Frontal cortex (tissue), 4 donors: Measurements from ENCODE around the gene CHST10. TPM values are rescaled to one million over a fixed set of nuclear protein-coding genes. Genes with fewer than 3 reads are reported as not detected.

Experiments
- DNase-seq, 2 donors: peaks; one replicate each; pipeline ENCODE4 v3.0.0; 2012; ENCODE audit warnings: low spot score in 2 of 2
- FAIRE-seq: peaks from 2 replicates; lab custom pipeline; 2012; peaks lifted over from hg19 to GRCh38; lab: Jason Lieb, UNC
- total RNA-seq: library from RNA; depleted of rRNA; stranded (reverse); fragments of >200 nt; gene quantifications from one replicate; pipeline ENCODE4 v1.2.3, GENCODE V29; 2014
- donor health status: control.
- donor health status: control.
- donor health status: control.

CHST10 gene
- total RNA-seq, 1 donor from 2014 or later = 82.3 TPM

DNA sequence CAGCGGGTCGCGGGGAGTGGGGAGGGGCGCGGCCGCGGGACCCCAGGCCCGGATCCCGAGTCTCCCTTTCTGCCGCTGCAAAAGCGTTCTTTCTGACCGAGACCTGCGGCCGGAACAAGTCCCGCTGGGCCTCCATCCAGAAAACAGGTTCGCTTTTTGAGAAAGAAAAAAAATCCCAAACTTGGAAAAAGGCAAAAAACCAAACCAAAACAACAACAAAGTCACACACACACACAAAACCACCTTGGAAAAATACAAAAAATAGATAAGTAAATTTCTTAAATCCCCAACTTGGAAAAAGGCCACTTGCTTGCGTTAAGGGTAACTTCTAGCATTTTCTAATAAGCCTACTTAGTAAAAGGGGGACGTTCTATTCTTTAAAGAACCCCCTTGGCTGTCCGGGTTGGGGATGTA lies 250 bp upstream of the CHST10 start:
- FAIRE-seq = no peak
- DNase-seq = no peak

DNA sequence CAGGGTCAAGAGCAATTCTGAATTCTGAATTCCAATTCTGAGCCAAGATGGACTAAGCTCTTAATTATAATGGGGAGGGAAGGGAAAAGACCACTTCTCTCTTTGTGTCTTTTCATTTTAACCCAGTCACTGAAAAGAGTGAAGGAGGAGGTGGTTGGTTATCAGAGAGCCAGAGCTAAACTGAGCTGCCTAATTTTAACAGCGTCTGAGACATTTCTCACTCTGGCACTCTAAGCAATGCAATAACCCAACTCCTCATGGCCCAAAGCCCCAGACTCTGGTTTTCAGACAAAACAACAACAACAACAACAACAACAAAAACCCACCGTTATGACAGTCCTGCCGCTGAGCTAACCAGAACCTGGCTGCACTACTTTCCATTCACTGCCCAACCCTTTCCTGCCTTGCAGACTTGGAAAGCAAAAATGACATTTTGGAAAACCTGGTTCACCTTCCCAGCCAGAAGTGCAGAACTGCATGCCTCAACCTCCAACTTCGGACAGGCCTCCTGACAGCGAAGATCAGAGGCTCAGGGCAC lies 1.0 kb downstream of the CHST10 start:
- DNase-seq (no peak), FAIRE-seq (no peak)

DNA sequence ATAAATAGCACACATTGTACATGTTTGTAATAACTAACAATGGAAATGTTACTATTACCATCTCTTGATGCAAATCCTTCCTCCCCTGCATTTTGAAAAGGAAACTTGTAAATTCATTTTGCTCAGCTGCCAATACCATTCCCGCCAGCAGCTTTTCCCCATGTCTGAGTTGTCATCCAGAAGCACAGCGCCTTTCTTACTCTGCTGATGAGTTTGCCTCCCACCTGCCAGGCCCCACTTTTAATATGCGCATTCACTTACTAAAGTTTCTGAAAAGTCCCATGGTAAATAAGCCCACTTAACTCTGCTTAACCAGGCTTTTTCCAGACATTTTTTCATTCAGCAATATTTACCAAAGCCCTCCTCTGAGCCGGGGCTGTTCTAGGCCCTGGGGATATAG lies 3.9 kb downstream of the CHST10 start:
- DNase-seq = no peak

DNA sequence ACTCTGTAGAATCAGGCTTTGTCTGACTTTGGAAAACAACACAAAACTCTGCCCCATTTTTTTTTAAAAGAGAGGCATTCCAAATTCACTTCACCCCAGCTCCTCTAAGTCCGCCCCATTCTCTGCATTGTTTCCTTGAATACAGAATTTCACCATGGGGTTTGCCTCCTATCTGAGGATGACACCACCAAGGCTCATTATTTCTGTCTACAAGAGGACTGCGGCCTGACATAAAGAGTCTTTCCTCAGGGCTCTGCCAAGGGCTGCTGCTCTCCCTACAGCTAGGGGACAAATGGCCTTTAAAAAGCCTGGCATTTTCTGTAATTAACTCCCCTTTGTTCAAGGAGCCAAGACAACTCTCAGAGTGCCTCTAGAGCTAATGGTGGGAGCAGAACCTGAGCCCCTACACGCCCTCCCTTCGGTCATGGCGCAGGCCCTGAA lies 4.6 kb downstream of the CHST10 start:
- no peak for FAIRE-seq

More for the DNA sequence above, 3.9 kb downstream of the CHST10 start:
- no peak for FAIRE-seq

DNA sequence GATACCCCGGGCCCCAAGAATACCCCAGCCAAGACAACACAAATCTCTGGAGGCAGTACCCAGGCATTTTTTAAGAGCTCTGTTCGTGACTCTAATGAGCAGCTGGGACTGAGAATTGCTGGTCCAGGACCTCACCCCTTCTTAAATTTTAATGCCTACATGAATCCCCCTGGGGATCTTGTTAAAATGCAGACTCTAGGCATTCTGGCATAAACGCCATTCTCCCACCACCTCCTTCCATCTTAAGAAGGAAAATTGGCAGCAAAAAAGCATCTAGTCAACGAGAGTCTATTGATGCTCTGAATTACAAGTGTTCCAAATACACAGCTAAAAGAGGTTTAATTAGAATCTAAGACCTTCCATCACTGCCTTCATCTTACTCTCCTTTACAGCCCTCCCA lies 5.0 kb downstream of the CHST10 start:
- FAIRE-seq (no peak), DNase-seq (no peak)

More for the DNA sequence above, 4.6 kb downstream of the CHST10 start:
- no peak for DNase-seq

DNA sequence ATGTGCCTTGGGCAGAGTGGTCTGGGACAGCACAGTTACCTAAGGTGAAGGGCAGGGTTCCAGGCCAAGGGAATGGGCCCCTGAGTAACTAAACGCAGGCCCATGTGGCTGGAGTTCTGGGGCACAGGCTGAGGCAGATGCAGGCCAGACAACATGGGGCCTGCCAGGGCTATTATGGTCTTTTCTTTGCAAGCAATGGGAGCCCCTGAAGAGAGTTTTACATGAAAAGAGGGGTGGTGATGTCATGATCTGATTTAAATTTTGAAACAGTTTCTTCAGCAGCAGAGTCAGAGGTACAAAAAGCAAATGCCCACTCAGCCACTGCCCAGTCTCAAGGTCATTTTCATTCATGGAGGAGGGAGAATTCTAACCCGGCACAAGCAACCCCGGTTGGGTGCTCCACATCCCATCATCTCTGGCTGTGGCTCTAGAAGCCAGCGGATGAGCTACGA lies 5.6 kb downstream of the CHST10 start:
- no peak for DNase-seq
- FAIRE-seq = no peak

DNA sequence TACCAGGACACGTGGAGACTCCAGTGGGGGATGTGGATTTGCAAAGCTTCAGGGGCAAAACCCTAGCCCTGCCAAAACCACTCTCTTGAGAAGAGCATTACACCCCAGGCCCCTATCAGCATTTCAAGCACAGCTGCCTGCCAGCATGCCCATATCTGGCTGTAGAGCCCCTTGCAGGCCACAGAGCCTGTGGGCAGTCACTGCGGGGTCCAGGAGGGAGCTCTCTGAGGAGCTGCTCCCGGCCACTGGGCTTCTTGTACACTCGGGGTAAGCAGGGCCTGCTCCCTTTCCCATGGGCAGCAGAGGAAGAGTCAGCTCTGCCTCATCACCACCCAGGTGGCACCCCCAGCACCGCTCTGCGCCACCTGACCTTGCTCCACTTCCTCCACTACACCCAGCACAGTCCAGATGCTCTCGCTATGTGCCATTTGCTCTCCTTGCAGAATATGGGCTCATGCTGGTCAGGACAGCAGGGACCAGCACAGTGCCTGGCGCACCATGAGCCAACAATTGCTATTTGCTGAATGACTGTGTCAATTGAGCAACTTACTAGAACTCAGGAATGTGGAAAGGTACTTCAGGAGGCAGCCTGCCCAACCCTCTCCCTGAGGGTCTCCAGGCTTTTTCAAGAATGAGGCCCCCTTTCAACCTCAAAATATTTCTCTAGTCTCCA lies 7.4 kb downstream of the CHST10 start:
- DNase-seq (no peak), FAIRE-seq (no peak)

DNA sequence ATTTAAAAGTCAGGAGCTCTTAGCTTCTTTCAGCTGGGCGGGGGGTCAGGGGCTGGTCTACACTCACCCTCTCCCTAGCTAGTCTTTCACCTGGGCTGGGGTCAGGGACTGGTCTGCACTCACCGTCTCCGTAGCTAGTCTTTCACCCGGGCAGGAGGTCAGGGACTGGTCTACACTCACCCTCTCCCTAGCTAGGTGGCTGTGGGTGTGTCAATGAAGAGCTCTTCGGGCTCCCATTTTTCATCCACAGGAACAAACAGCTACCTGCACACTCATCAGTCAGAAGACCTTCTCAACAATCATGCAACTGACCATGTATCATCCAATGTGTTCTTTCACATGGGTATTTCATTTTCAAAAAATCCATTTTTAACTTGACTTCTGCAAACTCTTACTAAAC lies 8.0 kb downstream of the CHST10 start:
- no peak for FAIRE-seq

DNA sequence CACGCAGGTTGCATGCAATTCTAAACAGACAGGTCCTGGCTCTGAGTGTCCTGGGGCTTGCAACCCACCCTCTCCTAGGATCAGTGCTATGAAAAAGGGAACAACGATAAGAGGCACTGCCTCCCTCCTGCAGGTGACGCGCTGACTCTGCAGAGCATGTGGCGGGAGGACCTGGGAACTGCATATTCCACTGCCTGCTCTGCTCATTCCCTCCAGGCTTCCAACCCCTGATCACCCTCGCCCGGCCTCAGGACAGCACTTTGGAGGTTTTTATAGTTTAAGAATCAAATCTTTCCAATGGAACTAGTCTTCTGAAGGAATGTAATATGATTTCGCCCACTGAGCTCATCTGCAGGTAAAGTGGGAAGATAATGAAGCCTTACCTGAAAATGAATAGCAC lies 8.5 kb downstream of the CHST10 start:
- FAIRE-seq = no peak
- no peak for DNase-seq

More for the DNA sequence above, 8.0 kb downstream of the CHST10 start:
- no peak for DNase-seq

DNA sequence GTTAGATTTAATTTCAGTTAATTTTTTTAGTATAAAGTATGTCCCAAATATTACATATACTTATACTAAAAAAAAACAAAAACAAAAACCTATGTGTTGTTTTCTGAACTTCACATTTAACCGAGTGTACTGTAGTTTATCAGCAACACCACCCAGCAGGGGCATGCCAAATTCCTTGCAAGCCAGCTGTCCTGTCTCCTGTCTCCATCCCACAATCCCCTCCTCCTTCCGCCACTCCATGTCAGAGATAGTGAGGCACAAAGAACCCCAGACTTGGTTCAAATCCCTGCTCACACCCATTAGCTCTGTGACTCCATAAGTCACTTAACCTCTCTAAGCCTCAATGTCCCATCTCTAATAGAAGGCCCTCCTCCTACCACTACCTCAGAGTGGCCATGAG lies 9.4 kb downstream of the CHST10 start:
- DNase-seq (no peak), FAIRE-seq (no peak)

DNA sequence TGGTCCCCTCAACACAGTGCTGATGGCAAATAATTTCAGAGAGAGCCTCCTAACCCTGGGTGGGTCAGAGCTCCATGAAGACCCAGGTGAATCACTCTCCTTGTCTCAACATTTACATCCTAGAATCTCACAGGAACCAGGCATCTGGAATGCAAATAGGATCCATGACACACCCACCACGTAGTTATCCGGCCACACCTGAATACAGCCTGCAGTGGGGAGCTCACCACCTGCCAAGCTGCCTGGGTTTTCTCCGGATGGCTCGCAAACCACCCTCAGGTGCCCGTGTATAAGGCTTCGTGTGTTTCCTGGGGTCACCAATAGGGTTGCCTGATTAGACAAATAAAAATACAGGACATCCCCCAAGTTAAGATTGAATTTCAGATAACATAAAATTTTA lies 9.9 kb downstream of the CHST10 start:
- FAIRE-seq (no peak), DNase-seq (no peak)

DNA sequence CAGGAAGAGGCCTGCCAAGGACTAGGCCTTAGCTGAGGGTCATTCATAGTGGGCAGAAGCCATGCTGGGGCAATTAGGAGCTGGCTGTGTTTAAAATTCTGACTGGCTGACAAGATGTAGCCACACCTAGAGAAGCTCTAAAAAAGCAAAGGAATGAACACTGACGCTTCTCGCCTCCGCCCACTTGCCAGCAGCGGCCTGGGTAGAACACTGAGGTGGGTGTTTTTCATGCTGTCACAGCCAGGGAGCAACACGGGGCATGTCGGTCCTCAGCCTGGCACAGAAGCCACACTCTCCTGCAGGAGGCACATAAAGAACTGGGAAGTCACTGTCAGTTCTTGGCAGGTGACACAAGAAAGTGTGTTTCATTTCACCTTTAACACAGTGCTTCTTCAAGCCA lies 10.4 kb downstream of the CHST10 start:
- DNase-seq (no peak), FAIRE-seq (no peak)

DNA sequence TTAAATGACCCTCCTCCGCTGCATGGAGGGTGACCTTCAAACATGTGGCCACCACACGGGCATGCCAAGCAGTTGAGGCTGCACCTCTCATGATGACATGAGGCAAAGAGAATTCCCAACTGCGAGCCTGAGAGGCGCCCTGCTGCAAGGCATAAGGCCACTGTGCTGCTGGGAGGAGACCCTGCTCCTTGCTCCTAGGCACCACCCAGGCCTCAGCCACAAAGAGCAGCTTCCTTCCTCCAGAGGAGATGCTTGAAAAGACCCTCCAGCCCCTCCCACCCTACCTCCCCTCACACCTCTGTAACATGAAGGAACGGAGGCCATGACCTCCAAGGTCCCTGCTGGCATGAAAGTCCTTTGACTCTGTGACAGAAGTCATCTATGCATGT lies 11.4 kb downstream of the CHST10 start:
- FAIRE-seq (no peak), DNase-seq (no peak)

DNA sequence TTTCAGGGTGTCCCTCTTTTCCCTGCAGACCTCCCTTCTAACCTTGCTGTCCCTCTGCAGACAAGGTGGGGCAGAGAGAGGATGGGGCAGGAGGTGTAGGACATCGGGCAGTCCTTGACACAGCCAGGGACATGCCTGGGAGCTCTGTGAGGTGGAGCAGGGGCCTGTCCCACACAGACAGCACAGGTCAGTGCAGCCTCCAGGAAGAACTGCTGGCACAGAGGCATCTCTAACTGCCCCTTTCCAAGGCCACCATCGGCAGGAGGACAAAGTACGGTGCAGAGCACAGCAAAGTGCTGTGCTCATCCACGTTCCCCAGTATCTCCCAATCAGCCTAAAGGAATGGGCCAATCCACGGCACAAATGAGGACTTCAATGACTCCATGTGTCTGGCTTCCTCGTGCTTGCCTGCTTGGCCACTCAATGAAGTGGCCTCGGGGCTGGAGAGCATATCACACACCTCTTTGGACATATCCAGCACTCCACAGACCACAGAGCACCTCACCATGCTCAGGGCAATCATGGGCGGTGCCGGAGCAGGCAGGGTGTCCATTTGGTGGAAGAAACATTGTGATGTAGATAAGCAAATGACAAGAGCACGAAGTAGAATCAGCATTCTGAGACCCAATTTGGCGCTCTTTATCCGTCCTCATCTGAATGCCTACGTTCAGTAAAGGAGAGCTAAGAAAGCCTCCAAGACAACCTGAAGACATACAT lies 11.9 kb downstream of the CHST10 start:
- FAIRE-seq = no peak

DNA sequence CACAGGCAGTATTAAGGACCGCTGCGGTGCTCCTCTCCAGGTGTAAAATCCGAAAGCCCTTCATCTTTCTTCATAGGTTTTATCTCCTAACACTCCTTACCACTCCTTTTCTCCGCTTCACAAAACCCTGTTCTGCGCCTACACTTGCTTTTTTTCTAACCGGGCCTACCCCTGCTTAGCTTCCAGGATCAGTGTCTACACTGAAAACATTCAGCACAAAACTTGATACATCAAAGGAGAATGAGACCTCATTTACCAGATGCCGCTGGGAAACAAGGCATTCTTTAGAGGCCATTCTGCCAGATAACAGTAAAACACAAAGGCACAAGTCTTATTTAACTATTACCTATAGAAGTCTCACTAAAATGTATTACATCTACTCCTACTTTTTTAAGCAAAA lies 13.1 kb downstream of the CHST10 start:
- DNase-seq (no peak), FAIRE-seq (no peak)

More for the DNA sequence above, 11.9 kb downstream of the CHST10 start:
- DNase-seq = no peak

DNA sequence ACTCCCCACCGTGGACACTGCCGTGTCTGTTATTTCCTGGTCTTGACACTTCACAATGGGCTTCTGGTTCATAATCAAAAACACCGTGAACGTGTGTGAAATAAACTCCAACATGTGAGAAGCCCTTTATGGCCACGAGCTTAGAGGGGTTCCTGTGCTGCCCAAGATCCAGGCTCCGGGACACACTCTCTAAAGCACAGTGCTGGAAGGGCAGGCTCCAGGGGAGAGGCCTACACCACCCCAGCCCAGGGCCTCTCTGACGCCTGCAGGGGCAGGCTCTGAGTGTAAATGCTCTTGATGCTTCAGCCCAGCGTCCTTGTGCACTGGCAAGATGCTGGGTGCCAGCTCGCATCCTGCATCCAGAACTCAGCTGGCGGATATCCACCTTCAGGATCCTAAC lies 13.7 kb downstream of the CHST10 start:
- no peak for FAIRE-seq
- DNase-seq = no peak

DNA sequence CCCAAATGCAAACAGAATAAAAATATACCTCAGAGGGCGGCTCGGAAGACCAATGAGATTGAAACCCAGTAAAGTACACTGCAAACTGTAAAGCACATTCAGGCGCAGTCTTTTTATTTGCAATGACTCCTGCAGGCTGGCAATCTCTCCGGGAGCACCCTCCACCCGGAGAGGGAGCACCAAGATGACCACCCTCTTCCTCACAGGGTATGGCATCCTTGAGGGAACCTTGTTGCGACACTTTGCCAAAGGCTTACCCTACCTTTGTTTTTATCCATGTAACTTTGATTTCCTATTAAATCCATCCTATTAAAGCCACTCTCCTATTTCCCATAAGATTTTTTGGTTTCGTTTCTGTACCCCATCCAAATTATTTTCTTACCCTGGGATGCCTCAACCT lies 16.2 kb downstream of the CHST10 start:
- FAIRE-seq (no peak), DNase-seq (no peak)

DNA sequence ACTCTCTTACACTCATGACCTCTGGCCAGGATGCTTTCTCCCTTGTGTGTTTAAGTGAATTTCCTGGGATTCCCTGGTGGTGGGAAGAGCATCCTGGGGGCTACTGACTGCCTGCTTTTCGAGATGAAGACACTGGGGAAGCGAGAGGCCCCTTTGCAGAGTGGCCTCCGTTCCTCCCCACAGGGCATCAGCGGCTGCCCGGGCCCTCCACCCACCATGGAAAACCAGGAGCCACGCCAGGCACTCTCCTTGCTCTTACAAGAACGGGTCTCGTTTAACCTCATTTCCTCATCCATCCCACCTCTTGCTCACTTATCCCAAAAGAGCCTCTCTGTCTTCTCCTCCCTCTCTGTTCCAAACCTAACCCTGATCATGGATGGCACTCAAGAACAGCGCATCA lies 17.8 kb downstream of the CHST10 start:
- DNase-seq (no peak), FAIRE-seq (no peak)

DNA sequence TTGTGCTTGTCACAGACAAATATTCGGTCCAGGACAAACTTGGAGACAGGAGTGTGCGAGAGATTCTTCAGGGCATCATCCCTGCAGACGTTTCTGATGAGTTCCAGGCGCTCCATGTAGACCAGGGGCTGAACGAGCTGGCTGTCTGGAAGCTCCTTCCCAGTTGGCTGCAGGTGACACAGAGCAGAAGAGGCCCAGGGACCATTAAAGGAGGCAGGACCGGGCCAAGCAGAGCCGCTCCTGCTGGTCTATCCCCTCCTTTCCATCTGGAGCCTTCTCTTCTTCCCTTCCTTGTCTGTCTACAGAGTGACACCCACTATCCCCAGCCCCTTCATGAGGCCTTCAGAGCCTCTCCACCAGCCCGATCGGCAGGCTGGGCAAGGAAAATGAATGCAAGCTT lies 19.5 kb downstream of the CHST10 start:
- no peak for DNase-seq
- no peak for FAIRE-seq

DNA sequence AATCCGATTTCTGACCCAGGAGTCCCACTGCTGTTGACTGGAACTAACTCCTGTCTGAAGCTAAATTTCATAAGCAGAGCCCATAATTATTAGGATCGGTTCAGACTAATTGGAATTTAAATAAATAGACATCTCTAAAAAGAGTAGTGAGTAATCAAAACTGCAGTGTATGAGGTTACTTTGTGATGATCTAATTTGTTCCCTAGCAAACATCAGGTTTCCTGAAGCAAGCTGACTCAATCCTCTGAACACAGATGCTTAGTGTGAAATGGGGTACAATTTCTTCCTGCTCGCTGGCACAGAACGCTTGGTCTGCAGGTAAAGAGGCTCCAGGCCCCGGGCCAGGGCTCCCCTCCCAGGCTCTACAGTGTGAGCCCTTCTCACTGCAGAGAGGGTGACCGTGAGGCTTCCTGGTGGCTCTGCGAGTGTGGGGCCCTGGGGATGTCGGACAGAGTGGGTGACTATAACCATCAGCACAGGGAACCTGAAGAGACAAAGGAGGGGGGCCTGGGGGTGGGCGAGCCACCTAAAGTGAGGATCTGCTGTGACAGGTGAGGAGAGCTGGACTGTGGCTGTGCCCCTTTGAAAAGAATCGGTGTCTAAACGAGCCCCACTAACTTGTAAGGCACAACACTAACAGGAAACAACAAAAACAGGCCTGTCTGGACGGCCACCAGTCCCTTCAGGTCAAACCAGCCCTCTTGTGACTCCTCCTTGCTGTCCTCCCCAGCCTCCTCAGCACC lies 20.2 kb downstream of the CHST10 start:
- DNase-seq = no peak
- FAIRE-seq = no peak

DNA sequence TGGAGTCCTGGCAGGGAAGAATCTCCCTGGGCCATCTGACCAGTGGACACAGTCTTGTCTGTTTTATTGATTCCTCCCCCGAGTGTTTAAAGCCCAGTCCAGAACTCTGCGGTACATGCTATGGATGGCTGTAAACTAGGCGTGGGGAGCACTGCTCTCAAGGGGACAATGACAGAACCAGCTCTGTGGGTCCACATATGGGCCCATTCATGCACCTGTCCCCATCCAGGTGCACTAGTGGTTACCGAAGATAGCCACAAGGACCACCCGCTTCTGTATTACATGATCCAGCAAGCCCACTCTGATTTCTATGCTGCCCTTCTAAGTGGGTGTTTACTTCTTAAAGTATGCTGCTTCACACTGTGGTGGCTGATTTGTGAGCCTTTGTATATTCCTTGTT lies 21.0 kb downstream of the CHST10 start:
- DNase-seq = no peak
- no peak for FAIRE-seq
